Activated T-cell treated with anti-CD3 and anti-CD28 coated beads, Interleukin-2, amount 50 U/mL, for 48 hours (primary cell): Measurements from ENCODE around the gene RFC1.
A peak's percentile ranks its signal among the peaks of the same experiment; 100 is the strongest.
"Not testable (repeated sequence)": the region's sequence is repeated elsewhere in the genome, so short reads cannot be mapped to it uniquely, and the experiment has no call there.

Experiments
- DNase-seq, 2 experiments: peaks; one replicate each; pipeline ENCODE4 v3.0.0-alpha.2; 2020

The RFC1 gene, protein sequence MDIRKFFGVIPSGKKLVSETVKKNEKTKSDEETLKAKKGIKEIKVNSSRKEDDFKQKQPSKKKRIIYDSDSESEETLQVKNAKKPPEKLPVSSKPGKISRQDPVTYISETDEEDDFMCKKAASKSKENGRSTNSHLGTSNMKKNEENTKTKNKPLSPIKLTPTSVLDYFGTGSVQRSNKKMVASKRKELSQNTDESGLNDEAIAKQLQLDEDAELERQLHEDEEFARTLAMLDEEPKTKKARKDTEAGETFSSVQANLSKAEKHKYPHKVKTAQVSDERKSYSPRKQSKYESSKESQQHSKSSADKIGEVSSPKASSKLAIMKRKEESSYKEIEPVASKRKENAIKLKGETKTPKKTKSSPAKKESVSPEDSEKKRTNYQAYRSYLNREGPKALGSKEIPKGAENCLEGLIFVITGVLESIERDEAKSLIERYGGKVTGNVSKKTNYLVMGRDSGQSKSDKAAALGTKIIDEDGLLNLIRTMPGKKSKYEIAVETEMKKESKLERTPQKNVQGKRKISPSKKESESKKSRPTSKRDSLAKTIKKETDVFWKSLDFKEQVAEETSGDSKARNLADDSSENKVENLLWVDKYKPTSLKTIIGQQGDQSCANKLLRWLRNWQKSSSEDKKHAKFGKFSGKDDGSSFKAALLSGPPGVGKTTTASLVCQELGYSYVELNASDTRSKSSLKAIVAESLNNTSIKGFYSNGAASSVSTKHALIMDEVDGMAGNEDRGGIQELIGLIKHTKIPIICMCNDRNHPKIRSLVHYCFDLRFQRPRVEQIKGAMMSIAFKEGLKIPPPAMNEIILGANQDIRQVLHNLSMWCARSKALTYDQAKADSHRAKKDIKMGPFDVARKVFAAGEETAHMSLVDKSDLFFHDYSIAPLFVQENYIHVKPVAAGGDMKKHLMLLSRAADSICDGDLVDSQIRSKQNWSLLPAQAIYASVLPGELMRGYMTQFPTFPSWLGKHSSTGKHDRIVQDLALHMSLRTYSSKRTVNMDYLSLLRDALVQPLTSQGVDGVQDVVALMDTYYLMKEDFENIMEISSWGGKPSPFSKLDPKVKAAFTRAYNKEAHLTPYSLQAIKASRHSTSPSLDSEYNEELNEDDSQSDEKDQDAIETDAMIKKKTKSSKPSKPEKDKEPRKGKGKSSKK

GRCh38 chr4:39365830-39366771 is at the start of gene RFC1:
Gene RFC1 (minus strand): TSS chr4:39366362. CDS start chr4:39366241, 121 bp downstream.
- DNase-seq: peak; percentile 95 to 96

- no peak for DNase-seq
These were observed 49.6 kb upstream of the RFC1 start for GRCh38 chr4:39415678-39416283.

DNA sequence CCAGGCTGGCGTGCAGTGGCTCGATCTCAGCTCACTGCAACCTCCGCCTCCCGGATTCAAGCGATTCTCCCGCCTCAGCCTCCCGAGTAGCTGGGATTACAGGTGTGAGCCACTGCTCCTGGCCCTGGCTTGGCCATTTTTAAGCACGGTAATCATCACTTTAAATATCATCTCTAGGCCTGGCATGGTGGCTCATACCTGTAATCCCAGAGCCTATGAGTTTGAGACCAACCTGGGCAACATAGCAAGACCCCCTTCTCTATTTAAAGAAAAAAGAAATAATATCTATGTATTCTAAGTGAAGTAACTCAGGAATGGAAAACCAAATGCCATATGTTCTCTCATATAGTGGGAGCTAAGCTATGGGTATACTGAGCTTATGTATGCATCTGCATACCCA is 45.4 kb upstream of the RFC1 start:
- not testable (repeated sequence) for DNase-seq

- DNase-seq: no peak
These were observed 44.3 kb upstream of the RFC1 start for GRCh38 chr4:39410415-39410814.

- DNase-seq: no peak
These were observed 41.4 kb upstream of the RFC1 start for GRCh38 chr4:39407584-39407885.

- DNase-seq: no peak
These were observed 40.8 kb upstream of the RFC1 start, which contains the start of gene KLB for GRCh38 chr4:39406763-39407583. Gene KLB (plus strand): TSS chr4:39406930. CDS start chr4:39406950, 20 bp downstream.

- not testable (repeated sequence) for DNase-seq
These were observed 35.5 kb upstream of the RFC1 start for GRCh38 chr4:39401640-39402039.

- DNase-seq: no peak
These were observed 28.5 kb upstream of the RFC1 start for GRCh38 chr4:39394706-39395105.

DNA sequence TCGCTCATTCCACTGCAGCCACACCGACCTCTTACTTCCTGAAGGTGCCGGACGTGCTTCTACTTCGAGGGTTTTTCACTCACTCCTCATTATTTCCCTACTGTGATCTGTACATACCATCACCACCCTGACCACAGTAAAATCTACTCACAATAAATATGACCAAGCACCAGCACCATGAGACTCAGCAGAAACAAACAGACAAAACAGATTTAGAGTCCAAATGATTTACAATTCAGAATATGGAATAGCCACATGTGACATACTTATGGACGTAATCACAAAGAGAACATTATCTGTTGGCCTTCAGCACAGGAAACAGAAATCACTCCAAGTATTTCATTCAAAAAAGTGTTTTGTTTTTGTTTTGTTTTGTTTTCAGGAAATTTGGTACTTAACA is 24.4 kb upstream of the RFC1 start:
- no peak for DNase-seq

- DNase-seq: no peak
These were observed 18.4 kb upstream of the RFC1 start for GRCh38 chr4:39384563-39384962.

DNA sequence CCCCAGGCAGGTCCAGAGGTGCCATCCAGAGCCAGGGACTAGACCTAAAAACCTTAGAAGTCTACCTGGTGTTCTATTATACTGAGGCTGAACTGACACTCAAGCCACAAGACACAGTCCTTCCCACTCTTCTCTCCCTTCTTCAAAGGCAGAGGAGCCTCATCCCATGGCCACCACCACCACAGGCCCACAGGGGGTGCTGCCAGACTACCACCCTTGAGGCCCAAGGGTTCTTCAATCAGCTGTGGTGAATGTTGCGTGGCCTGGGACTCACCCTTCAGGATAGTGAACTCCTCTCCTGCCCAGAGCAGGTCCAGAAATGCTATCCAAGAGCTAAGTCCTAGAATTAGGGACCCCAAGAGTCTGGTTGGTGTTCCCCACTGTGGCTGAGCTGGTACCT is 17.5 kb upstream of the RFC1 start:
- DNase-seq: no peak

DNA sequence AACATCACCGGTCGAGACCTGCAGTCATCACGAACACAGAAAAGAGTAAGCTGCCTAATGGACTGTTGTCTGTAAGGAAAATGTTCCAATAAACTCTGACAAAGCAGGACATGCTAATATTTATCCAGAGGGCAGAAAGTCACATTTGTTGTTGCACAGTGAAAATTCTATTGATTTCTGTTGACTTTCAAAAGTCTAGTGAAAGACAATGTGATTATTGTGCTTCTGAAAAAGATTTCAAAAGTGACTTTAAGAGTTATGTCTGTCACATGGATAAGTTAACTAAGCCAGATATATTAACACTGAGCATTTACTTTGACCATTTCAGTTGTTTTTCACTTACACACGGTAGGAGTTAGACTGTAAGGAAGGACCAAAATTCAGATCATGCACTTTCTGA is 9.3 kb upstream of the RFC1 start:
- no peak for DNase-seq

- not testable (repeated sequence) for DNase-seq
These were observed 5.0 kb upstream of the RFC1 start for GRCh38 chr4:39371209-39371608.

DNA sequence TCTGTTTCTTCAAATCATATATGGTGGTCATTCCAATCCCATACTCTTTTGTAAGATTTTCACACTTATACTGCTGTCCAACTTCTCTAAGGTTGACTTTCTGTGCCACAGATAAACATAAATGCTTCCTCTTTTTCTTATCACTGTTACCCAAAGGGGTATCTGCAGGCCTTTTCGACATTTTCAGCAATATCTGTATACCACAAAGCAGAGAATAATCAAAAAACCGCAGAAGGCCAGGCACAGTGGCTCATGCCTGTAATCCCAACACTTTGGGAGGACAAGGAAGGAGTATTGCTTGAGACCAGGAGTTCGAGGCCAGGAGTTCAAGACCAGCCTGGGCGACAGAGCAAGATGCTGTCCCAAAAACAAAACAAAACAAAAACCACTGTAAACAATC is 3.1 kb upstream of the RFC1 start:
- DNase-seq: no peak

GRCh38 chr4:39367166-39367565 is 1.0 kb upstream of the RFC1 start:
- DNase-seq: no peak

DNA sequence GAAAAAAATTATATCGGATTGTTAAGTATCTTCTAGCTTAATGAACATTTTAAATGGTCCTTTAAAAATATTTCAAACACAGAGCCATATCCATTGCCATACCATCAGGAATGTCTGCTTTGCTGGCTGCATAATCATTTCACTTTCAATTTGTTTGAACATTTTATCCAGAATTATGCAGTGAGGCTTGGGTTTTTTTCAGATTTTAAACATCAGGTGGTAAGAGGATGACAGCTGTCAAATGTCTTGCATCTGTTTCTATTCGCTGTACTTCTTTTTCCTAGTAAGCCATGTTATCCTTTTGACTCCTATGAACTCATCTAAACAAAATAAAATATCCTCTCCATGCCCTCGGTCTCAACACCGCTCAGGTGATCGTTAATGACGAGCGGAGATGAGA is 802 bp downstream of the RFC1 start:
- DNase-seq: no peak

GRCh38 chr4:39363773-39364393 is 2.3 kb downstream of the RFC1 start:
- DNase-seq: no peak

DNA sequence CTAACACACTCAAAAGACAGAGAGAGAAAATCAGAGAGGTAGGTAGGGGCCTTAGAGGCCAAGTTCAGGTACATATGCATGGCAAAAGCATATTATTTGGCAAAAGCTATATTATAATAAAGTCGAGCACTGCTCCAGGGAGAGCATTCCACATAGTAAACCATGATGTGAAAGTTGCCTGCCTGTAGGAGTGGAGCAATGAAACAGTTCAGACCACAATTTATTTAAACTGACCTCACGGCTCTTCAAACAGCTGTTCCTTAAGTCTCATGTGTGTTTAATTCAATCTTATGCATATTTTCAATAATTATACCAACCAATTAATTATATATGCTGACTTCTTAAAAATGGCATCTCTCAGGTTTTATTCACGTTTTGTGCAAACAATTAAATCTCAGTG is 3.3 kb downstream of the RFC1 start:
- no peak for DNase-seq

- not testable (repeated sequence) for DNase-seq
These were observed 5.6 kb downstream of the RFC1 start for GRCh38 chr4:39360611-39361010.

DNA sequence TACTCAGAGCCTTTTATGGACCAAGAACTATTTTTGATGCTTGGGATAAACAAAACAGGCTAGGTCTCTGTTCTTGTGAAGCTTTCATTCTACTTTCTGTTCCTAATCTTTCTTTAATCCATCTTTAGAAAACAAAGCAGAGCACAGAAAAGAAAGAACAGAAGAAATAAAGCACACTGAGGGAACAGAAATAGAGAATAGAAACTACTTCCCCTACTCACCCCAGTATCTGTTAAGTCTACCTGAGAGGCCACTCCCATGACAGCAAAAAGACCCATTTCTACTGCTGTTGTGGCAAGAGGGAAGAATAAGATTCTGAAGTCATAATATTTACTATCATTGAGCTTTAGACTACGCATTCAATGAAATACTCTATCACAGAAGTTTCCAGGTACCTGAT is 9.2 kb downstream of the RFC1 start:
- no peak for DNase-seq

DNA sequence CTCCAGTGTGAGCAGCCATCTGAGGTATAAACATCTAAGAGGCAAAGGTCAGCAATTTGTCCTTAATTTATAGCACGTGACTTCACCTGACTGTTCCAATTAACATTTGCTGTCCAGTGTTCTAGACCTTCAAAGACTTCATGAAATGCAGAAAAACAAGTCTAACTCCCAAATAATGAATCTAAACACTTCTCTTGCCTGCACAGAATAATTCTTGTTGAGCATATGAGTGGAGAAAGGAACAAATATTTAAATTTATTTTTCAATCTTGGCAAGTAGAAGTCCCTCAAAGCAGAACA is 12.0 kb downstream of the RFC1 start:
- DNase-seq: no peak
